GM18517 (cell line): ENCODE measurements around the gene TMEM38A.
"Not testable (repeated sequence)": the region's sequence is repeated elsewhere in the genome, so short reads cannot be mapped to it uniquely, and the experiment has no call there.

Source experiments
- ATAC-seq: cut with Tn5 transposase; IDR thresholded peaks from one replicate; pipeline ENCODE4 v1.9.1; 2021; ENCODE audit warnings: mild to moderate bottlenecking, moderate library complexity; ENCODE audit not compliant: unreplicated experiment

TMEM38A gene

DNA sequence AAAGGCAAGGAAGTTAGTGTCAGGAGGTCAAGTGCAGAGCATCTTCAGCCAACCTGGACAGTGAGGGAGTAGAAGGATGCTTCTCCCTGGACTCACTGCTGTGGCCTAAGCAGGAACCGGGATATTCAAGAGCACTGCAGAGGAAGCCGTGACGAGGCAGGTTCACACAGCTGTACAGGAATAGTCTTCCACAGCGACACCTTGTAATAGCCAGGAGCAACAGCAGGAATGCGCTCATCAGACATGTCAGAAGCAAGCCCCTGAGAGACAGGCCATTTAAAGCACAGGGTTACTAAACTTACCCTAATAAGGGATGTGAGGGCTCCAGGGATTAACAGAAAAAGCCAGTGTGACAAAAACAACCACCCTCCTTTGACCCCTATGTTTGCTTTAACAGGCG is 29.5 kb upstream of the TMEM38A start:
- no peak for ATAC-seq

- ATAC-seq, result no peak
Measured at GRCh38 chr19:16637535-16637934, 23.4 kb upstream of the TMEM38A start.

- no peak for ATAC-seq
Measured at GRCh38 chr19:16638666-16639065, 22.3 kb upstream of the TMEM38A start.

DNA sequence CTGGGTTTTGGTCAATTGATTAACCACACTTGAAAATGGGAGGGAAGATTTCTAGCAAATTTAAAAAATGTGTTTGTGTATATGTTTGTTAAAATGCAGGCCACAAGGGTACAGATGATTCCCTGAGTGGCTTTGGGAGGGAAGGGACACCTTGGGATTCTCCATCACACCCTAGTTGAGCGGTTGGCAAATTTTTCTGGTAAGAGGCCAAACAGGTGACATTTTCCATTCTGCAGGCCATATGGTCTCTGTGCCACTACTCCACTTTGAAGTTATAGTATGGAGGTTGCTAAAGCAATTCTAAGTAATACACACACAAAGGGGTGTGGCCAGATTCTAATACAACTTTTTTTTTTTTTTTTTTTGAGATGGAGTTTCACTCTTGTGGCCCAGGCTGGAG is 20.0 kb upstream of the TMEM38A start:
- no peak for ATAC-seq

GRCh38 chr19:16641695-16642094 is 19.2 kb upstream of the TMEM38A start:
- ATAC-seq, result no peak

- no peak for ATAC-seq
Measured at GRCh38 chr19:16645140-16645539, 15.8 kb upstream of the TMEM38A start.

DNA sequence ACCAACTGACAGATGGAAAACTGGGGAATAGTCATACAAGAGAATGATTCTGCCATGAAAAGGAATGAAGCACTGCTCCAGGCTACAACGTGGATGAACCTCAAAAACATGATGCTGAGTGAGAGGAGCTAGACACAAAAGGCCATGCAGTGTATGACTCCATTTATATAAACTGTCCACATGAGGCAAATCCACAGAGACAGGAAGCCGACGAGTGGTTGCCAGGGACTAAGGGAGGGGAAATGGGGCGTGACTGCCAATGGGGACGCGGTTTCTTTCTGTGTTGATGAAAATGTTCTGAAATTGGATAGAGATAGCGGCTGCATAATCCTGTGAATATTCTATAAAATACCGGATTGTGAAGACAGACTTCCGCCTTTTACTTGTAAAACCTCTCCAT is 11.2 kb upstream of the TMEM38A start:
- no peak for ATAC-seq

DNA sequence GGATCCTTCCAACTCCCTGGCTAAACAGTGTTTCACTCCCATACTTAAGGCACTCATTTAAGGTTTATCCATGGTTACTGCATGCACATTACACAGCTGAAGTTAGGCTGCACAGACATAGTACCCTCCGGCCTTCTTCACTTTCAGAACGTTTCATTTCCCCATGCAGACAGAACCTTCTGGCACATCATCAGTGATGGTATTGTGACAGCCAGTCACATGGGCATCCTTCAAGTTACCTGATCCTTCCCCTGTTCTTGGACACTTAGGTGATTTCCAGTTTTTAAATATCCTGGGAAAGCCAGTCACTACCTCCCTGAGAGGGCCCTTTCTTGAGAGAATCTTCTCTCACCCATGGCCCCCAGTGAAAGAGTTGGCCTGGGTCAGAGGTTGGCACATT is 10.1 kb upstream of the TMEM38A start:
- no peak for ATAC-seq

DNA sequence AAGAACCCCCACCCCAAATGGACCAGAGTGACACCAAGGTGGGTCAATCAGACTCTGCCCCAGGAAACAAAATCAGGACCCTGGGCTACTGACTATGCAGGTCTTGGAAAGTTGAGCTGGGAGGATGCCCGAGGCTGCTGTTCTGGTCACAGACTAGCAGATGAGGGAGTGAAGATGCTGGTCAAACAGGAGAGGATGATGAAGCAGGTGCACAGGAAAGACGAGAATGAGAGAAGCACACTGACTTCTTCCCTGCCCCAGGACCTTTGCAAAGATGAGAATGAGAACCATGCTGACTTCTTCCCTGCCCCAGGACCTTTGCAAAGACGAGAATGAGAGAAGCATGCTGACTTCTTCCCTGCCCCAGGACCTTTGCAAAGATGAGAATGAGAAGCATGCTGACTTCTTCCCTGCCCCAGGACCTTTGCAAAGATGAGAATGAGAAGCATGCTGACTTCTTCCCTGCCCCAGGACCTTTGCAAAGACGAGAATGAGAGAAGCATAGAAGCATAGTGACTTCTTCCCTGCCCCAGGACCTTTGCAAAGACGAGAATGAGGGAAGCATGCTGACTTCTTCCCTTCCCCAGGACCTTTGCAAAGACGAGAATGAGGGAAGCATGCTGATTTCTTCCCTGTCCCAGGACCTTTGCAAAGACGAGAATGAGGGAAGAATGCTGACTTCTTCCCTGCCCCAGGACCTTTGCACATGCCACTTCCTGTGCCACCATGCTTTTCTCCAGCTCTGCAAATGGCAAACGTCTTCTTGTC is 9.3 kb upstream of the TMEM38A start:
- ATAC-seq, result not testable (repeated sequence)

DNA sequence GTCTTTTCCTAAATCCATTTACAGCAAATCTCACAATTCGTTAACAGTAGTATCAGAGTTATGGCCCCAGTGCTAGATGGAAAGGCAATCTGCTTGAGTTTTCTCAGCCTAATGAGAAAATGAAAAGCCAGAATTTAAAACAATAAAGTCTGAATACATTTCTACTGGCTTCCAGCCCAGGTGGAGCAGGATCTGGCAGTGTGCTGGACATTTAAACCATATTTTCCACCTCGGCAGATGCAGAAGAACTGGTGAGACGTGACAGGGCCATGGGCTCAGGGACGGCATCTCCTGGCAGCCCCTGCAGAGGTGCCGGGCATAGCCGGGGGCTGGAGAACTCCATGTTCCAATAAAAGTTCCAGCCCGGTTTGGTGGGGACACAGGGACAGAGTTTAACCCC is 8.1 kb upstream of the TMEM38A start:
- ATAC-seq, result no peak

DNA sequence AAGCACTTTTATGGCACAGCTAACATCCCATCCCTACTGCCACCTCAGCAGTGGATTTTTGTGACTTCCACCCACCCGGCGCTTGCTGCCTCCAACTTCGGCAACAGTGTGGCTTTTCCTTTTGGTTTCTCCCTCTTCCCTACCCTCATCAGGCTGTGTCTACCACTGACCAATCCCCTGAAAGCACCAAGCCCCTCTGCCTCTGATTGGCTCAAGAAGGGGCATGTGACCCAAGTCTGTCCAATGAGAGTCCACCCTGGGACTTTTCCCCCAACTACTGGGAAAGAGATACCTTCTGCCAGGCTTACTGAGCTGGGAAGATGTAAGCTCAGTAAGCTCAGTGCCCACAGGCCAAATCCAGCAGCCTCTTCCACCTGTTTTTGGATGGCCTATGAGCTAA is 6.8 kb upstream of the TMEM38A start:
- ATAC-seq, result no peak

DNA sequence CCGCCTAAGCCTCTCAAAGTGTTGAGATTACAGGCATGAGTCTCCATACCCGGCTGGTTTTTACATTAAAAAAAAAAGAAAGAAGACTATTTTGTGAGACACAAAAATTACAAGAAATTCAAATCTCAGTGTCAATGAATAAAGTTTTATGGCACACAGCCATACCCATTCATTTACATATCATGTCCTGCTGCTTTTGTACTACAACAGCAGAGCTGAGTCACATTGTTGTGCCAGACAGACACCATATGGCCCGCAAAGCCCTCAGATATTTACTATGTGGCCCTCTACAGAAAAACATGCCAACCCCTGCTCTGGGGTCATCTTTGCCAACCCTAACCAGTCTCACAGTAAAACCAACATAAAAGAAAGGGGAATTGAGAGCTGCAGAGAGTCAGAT is 6.3 kb upstream of the TMEM38A start:
- ATAC-seq, result no peak

GRCh38 chr19:16655727-16656126 is 5.2 kb upstream of the TMEM38A start:
- no peak for ATAC-seq

DNA sequence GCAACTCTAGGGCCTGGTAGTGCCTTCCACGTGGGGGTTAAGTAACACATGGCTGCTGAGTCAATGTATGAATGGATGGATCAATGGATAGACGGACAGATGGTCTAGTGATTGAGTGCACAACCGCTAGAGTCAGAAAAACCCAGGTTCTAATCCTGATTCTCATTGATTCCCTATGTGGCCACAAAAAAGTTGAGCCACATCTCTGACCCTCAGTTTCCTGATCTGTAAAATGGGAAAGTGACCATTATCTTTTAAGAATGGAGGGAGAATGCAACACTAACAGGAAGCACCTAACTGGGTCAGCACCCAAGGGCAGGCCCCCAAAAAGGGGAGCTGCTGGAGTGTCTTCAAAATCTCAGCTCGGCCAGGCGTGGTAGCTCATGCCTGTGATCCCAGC is 3.6 kb upstream of the TMEM38A start:
- no peak for ATAC-seq

DNA sequence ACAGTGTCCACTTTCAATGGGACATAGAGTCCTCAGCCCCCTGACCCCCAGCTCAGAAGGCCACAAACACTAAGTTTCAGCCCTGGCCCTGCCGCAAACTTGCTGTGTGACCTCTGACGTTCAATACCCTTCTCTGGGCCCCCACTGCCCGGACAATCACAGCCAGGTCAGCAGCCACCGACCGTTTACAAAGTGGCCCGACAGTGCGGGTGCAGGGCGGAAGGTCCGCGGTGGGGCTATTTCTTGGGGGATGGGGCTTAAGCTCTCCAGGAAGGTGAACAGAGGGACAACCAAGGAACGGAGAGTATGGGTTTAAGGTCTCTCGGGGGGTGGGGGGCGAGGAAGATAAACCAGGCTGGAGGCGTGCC is 1.5 kb upstream of the TMEM38A start:
- ATAC-seq, result no peak

GRCh38 chr19:16659832-16660708 is 869 bp upstream of the TMEM38A start, which contains the start of gene SMIM7:
Gene SMIM7 (minus strand): TSS chr19:16660144. CDS start chr19:16660110, 34 bp downstream.
- ATAC-seq, result peak; percentile 85

- ATAC-seq, result no peak
Measured at GRCh38 chr19:16661480-16662034, 618 bp downstream of the TMEM38A start.

GRCh38 chr19:16668176-16668575 is 7.2 kb downstream of the TMEM38A start:
- no peak for ATAC-seq

GRCh38 chr19:16668702-16669101 is 7.8 kb downstream of the TMEM38A start:
- not testable (repeated sequence) for ATAC-seq

- no peak for ATAC-seq
Measured at GRCh38 chr19:16670291-16670690, 9.4 kb downstream of the TMEM38A start.

- ATAC-seq, result no peak
Measured at GRCh38 chr19:16671652-16672274, 10.8 kb downstream of the TMEM38A start.
